OCI-LY1 (cell line): ENCODE measurements around the gene DISP1.

Experiments
- H2AFZ ChIP-seq: fragments of 200-600 bp; sonication (generic), shearing (Covaris generic); 2 replicates; pipeline ENCODE4 v1.6.0; 2014; ENCODE audit warnings: antibody characterized with exemption, mild to moderate bottlenecking, low read length
- H3F3A ChIP-seq: fragments of 200-600 bp; sonication (generic), shearing (Covaris generic); 2 replicates; pipeline ENCODE4 v1.6.0; 2014; ENCODE audit warnings: mild to moderate bottlenecking, antibody characterized with exemption, low read length, moderate library complexity; ENCODE audit not compliant: insufficient read depth
- H3K27ac ChIP-seq: fragments of 200-600 bp; sonication (generic); 2 replicates; pipeline ENCODE4 v1.5.1; 2014; ENCODE audit warnings: low read length, mixed run types, mild to moderate bottlenecking, low read depth; ENCODE audit not compliant: poor library complexity, severe bottlenecking
- H3K27me3 ChIP-seq: fragments of 200-600 bp; sonication (generic); 2 replicates; pipeline ENCODE4 v1.6.0; 2014; ENCODE audit warnings: antibody characterized with exemption, mild to moderate bottlenecking, low read length, moderate library complexity; ENCODE audit not compliant: insufficient read depth
- H3K36me3 ChIP-seq: fragments of 200-600 bp; sonication (generic); 2 replicates; pipeline ENCODE4 v1.6.1; 2014; ENCODE audit warnings: mild to moderate bottlenecking, antibody characterized with exemption, low read length, moderate library complexity, mixed read lengths; ENCODE audit not compliant: insufficient read depth
- H3K4me1 ChIP-seq: fragments of 200-600 bp; sonication (generic); 2 replicates; pipeline ENCODE4 v1.5.1; 2014; ENCODE audit warnings: mild to moderate bottlenecking, low read length, moderate library complexity; ENCODE audit not compliant: insufficient read depth, severe bottlenecking
- H3K4me2 ChIP-seq: fragments of 200-600 bp; sonication (generic), shearing (Covaris generic); 2 replicates; pipeline ENCODE4 v1.6.1; 2014; ENCODE audit warnings: low read length
- H3K4me3 ChIP-seq: fragments of 200-600 bp; sonication (generic); 2 replicates; pipeline ENCODE4 v1.5.1; 2014; ENCODE audit warnings: low read length, low read depth, mild to moderate bottlenecking, mixed read lengths; ENCODE audit not compliant: poor library complexity, severe bottlenecking
- H3K79me2 ChIP-seq: fragments of 200-600 bp; shearing (Covaris generic); 2 replicates; pipeline ENCODE4 v1.6.1; 2016; ENCODE audit warnings: mixed run types, low read length, mixed read lengths; ENCODE audit not compliant: insufficient read depth
- H3K9ac ChIP-seq: fragments of 200-600 bp; sonication (generic), shearing (Covaris generic); 2 replicates; pipeline ENCODE4 v1.6.1; 2014; ENCODE audit warnings: mild to moderate bottlenecking, low read length, mixed read lengths
- H3K9me2 ChIP-seq: fragments of 200-600 bp; sonication (generic), shearing (Covaris generic); 2 replicates; pipeline ENCODE4 v1.6.1; 2014; ENCODE audit warnings: low read depth, mild to moderate bottlenecking, low read length, mixed read lengths
- H3K9me3 ChIP-seq: fragments of 200-600 bp; shearing (Covaris generic); 2 replicates; pipeline ENCODE4 v1.6.1; 2014; ENCODE audit warnings: low read length, mixed read lengths
- H4K20me1 ChIP-seq: fragments of 200-600 bp; sonication (generic), shearing (Covaris generic); 2 replicates; pipeline ENCODE4 v1.6.0; 2016; ENCODE audit warnings: mild to moderate bottlenecking, low read length; ENCODE audit not compliant: insufficient read depth
- EZH2 ChIP-seq: fragments of 200-600 bp; sonication (generic), shearing (Covaris generic); IDR thresholded peaks from 2 replicates; pipeline ENCODE4 v1.8.0; 2017; ENCODE audit warnings: borderline replicate concordance, mixed run types, mild to moderate bottlenecking, antibody characterized with exemption, low read length, moderate library complexity, mixed read lengths
- TF ChIP-seq, protein P1 (sequence below): fragments of 200-600 bp; sonication (generic), shearing (Covaris generic); IDR thresholded peaks from 2 replicates; pipeline ENCODE4 v1.5.1; 2017; ENCODE audit warnings: mild to moderate bottlenecking, antibody characterized with exemption, low read length, moderate library complexity, mixed read lengths

The DISP1 gene

DNA sequence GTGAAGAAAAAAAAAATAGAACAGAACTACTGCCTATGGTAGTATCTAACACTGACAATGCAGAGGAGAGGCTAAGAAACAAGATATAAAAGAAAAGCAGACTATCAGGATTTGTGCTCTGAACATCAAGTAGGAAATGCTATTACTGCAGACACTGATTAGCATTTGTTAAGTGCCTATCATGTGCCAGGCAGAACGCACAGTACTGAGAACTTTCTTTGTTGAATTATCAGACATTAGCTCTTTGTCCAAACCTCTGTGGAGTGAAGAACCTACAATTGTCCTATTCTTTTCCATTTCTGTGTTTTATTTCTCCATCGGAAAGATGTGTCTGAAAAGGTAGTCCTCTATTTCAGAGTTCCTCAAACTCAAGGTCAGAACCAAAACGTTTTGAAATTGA lies 30.5 kb upstream of the DISP1 start:
- Histone ChIP-seq H3F3A (no peaks in the 10 kb centered on the region), H2AFZ (no peak overlapping the region), H3K4me2 (no peak overlapping the region), H3K27ac (no peak overlapping the region), H3K9me3 (no peaks in the 10 kb centered on the region), H3K27me3 (no peaks in the 10 kb centered on the region), H3K9me2 (no peaks in the 10 kb centered on the region), H3K9ac (no peak overlapping the region), H4K20me1 (no peaks in the 10 kb centered on the region), H3K4me1 (no peaks in the 10 kb centered on the region), H3K79me2 (no peaks in the 10 kb centered on the region), H3K36me3 (no peaks in the 10 kb centered on the region), H3K4me3 (no peak overlapping the region)
- TF ChIP-seq EZH2 = no peak
- TF ChIP-seq, protein P1, sequence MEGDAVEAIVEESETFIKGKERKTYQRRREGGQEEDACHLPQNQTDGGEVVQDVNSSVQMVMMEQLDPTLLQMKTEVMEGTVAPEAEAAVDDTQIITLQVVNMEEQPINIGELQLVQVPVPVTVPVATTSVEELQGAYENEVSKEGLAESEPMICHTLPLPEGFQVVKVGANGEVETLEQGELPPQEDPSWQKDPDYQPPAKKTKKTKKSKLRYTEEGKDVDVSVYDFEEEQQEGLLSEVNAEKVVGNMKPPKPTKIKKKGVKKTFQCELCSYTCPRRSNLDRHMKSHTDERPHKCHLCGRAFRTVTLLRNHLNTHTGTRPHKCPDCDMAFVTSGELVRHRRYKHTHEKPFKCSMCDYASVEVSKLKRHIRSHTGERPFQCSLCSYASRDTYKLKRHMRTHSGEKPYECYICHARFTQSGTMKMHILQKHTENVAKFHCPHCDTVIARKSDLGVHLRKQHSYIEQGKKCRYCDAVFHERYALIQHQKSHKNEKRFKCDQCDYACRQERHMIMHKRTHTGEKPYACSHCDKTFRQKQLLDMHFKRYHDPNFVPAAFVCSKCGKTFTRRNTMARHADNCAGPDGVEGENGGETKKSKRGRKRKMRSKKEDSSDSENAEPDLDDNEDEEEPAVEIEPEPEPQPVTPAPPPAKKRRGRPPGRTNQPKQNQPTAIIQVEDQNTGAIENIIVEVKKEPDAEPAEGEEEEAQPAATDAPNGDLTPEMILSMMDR = no peak

DNA sequence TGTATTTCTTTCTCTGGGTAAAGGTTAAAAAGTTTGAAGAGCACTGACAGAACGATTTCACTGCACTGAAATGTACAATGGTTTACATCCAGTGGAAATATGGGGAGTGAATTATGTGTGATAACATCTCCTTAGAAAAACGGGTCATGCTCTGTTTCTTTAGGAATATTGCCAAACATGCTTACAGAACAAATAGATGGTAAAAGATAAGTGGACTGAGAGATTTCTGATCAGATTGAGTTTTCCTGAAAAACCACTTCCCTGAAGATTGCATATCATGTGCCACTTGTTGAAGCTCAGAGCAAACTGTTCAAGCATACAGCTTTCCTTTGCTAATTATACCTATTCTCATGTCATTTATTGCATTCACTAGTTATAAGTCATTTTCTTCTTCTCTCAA lies 29.9 kb upstream of the DISP1 start:
- TF ChIP-seq, protein P1 = no peak
- TF ChIP-seq EZH2 = no peak
- no peak overlapping the region for H3K27ac ChIP-seq

DNA sequence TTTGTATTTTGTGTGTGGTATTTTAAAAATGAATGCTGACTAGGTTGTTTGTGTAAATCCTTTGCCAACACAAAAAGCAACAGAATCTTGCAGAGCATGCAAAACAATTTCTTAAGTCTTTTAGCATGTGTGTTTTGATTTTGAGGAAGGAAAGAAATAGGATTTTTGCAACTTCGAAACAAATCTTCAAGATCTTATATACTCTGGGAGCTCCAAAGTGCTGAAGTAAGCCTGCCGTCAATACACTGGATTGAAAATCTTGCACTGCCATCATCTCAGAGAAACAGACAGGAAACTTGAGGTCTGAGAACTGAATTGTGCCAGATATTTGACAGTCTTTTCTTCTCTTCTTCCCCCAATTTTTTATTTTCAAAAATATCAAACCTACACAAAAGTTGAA lies 29.3 kb upstream of the DISP1 start:
- Histone ChIP-seq H3K4me2 (no peak overlapping the region), H3K4me1 (no peaks in the 10 kb centered on the region), H3K9me2 (no peaks in the 10 kb centered on the region), H3K27me3 (no peaks in the 10 kb centered on the region), H3K9me3 (0 out of 2 replicates have a peak, but pooled peaks cover 4% of the 10 kb centered on the region), H3K27ac (no peak overlapping the region), H2AFZ (no peak overlapping the region), H3K4me3 (no peak overlapping the region), H3K79me2 (no peaks in the 10 kb centered on the region), H3K9ac (no peak overlapping the region), H4K20me1 (no peaks in the 10 kb centered on the region), H3F3A (no peaks in the 10 kb centered on the region), H3K36me3 (no peaks in the 10 kb centered on the region)
- TF ChIP-seq, protein P1 = no peak
- no peak for TF ChIP-seq EZH2

More for the DNA sequence above, 29.9 kb upstream of the DISP1 start:
- H3K79me2 ChIP-seq = no peaks in the 10 kb centered on the region
- no peaks in the 10 kb centered on the region for H3K9me2 ChIP-seq
- no peaks in the 10 kb centered on the region for H3K27me3 ChIP-seq
- no peaks in the 10 kb centered on the region for H3K36me3 ChIP-seq
- H3K4me1 ChIP-seq = no peaks in the 10 kb centered on the region
- no peak overlapping the region for H3K9ac ChIP-seq
- no peak overlapping the region for H2AFZ ChIP-seq
- no peak overlapping the region for H3K4me3 ChIP-seq
- no peaks in the 10 kb centered on the region for H4K20me1 ChIP-seq
- 0 out of 2 replicates have a peak, but pooled peaks cover 1% of the 10 kb centered on the region for H3K9me3 ChIP-seq
- H3F3A ChIP-seq = no peaks in the 10 kb centered on the region
- H3K4me2 ChIP-seq = no peak overlapping the region
